ENCODE measurements around the gene NDUFS2.

DNA sequence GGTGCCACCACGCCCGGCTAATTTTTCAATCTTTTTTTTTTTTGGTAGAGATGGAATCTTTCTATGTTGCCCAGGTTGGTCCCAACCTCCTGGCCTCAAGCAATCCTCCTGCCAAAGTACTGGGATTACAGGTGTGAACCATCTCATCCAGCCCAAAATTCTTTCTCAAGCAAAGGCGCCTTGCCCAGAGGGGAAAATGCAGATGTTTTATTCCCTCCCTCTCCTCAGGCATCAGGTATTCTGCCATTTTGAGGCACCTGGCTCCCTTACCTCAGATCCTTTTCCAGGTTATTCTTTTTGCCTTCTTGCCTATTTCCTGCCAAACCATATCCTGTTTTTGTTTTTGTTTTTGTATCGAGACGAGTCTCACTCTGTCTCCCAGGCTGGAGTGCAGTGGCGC, 13.8 kb upstream of the NDUFS2 start:
- TF ChIP-seq, protein P1, sequence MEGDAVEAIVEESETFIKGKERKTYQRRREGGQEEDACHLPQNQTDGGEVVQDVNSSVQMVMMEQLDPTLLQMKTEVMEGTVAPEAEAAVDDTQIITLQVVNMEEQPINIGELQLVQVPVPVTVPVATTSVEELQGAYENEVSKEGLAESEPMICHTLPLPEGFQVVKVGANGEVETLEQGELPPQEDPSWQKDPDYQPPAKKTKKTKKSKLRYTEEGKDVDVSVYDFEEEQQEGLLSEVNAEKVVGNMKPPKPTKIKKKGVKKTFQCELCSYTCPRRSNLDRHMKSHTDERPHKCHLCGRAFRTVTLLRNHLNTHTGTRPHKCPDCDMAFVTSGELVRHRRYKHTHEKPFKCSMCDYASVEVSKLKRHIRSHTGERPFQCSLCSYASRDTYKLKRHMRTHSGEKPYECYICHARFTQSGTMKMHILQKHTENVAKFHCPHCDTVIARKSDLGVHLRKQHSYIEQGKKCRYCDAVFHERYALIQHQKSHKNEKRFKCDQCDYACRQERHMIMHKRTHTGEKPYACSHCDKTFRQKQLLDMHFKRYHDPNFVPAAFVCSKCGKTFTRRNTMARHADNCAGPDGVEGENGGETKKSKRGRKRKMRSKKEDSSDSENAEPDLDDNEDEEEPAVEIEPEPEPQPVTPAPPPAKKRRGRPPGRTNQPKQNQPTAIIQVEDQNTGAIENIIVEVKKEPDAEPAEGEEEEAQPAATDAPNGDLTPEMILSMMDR (IDR thresholded peaks at IDR 0.05) = no peak
- TF ChIP-seq POLR2AphosphoS5 (IDR thresholded peaks at IDR 0.05) = no peak

Measured in breast epithelium (tissue), 3 donors.